GM19372 (cell line): ENCODE results near the gene RABGAP1.

Experiments used
- ATAC-seq: cut with Tn5 transposase; IDR thresholded peaks from one replicate; pipeline ENCODE4 v1.9.1; 2021; ENCODE audit warnings: mild to moderate bottlenecking, low read depth, moderate library complexity; ENCODE audit not compliant: unreplicated experiment

RABGAP1 gene

GRCh38 chr9:123104807-123105206 is 164.0 kb downstream of the RABGAP1 start:
- no peak for ATAC-seq

- no peak for ATAC-seq
Measured at GRCh38 chr9:123105490-123105889, 164.7 kb downstream of the RABGAP1 start.

GRCh38 chr9:123107639-123108285 is 166.9 kb downstream of the RABGAP1 start:
- ATAC-seq, result no peak

- no peak for ATAC-seq
Measured at GRCh38 chr9:123108976-123109375, 168.2 kb downstream of the RABGAP1 start.

GRCh38 chr9:123109540-123110279 is 168.9 kb downstream of the RABGAP1 start:
- no peak for ATAC-seq

GRCh38 chr9:123111427-123112014 is 170.7 kb downstream of the RABGAP1 start:
- ATAC-seq, result no peak

GRCh38 chr9:123112015-123112975 is 171.5 kb downstream of the RABGAP1 start:
- ATAC-seq, result no peak

GRCh38 chr9:123113185-123113584 is 172.4 kb downstream of the RABGAP1 start:
- ATAC-seq, result no peak

GRCh38 chr9:123115146-123115913 is 174.5 kb downstream of the RABGAP1 start:
- no peak for ATAC-seq

- no peak for ATAC-seq
Measured at GRCh38 chr9:123116036-123116435, 175.2 kb downstream of the RABGAP1 start.

GRCh38 chr9:123119566-123119965 is 178.7 kb downstream of the RABGAP1 start:
- no peak for ATAC-seq

- no peak for ATAC-seq
Measured at GRCh38 chr9:123120131-123120530, 179.3 kb downstream of the RABGAP1 start.

GRCh38 chr9:123120953-123121352 is 180.1 kb downstream of the RABGAP1 start:
- ATAC-seq, result no peak

GRCh38 chr9:123121457-123121856 is 180.6 kb downstream of the RABGAP1 start:
- ATAC-seq, result no peak

- no peak for ATAC-seq
Measured at GRCh38 chr9:123127512-123128075, 186.8 kb downstream of the RABGAP1 start.

GRCh38 chr9:123128591-123128990 is 187.8 kb downstream of the RABGAP1 start:
- ATAC-seq, result no peak

GRCh38 chr9:123129423-123129822 is 188.6 kb downstream of the RABGAP1 start:
- no peak for ATAC-seq

- no peak for ATAC-seq
Measured at GRCh38 chr9:123131258-123131657, 190.4 kb downstream of the RABGAP1 start.

GRCh38 chr9:123131993-123132392 is 191.2 kb downstream of the RABGAP1 start:
- ATAC-seq, result no peak

GRCh38 chr9:123132696-123133095 is 191.9 kb downstream of the RABGAP1 start:
- no peak for ATAC-seq
